Ramos (cell line): ENCODE results near the gene WDHD1.
"Not testable (repeated sequence)": the region's sequence is repeated elsewhere in the genome, so short reads cannot be mapped to it uniquely, and the experiment has no call there.

Experiments used
- in situ Hi-C: fragments of 300-500 bp; cut with MboI; formaldehyde crosslinking; loops from one replicate; pipeline ENCODE4 v1.14.3; 2022; ENCODE audit warnings: low sequenced_read_pairs; ENCODE audit not compliant: unreplicated experiment

Gene WDHD1, protein sequence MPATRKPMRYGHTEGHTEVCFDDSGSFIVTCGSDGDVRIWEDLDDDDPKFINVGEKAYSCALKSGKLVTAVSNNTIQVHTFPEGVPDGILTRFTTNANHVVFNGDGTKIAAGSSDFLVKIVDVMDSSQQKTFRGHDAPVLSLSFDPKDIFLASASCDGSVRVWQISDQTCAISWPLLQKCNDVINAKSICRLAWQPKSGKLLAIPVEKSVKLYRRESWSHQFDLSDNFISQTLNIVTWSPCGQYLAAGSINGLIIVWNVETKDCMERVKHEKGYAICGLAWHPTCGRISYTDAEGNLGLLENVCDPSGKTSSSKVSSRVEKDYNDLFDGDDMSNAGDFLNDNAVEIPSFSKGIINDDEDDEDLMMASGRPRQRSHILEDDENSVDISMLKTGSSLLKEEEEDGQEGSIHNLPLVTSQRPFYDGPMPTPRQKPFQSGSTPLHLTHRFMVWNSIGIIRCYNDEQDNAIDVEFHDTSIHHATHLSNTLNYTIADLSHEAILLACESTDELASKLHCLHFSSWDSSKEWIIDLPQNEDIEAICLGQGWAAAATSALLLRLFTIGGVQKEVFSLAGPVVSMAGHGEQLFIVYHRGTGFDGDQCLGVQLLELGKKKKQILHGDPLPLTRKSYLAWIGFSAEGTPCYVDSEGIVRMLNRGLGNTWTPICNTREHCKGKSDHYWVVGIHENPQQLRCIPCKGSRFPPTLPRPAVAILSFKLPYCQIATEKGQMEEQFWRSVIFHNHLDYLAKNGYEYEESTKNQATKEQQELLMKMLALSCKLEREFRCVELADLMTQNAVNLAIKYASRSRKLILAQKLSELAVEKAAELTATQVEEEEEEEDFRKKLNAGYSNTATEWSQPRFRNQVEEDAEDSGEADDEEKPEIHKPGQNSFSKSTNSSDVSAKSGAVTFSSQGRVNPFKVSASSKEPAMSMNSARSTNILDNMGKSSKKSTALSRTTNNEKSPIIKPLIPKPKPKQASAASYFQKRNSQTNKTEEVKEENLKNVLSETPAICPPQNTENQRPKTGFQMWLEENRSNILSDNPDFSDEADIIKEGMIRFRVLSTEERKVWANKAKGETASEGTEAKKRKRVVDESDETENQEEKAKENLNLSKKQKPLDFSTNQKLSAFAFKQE

DNA sequence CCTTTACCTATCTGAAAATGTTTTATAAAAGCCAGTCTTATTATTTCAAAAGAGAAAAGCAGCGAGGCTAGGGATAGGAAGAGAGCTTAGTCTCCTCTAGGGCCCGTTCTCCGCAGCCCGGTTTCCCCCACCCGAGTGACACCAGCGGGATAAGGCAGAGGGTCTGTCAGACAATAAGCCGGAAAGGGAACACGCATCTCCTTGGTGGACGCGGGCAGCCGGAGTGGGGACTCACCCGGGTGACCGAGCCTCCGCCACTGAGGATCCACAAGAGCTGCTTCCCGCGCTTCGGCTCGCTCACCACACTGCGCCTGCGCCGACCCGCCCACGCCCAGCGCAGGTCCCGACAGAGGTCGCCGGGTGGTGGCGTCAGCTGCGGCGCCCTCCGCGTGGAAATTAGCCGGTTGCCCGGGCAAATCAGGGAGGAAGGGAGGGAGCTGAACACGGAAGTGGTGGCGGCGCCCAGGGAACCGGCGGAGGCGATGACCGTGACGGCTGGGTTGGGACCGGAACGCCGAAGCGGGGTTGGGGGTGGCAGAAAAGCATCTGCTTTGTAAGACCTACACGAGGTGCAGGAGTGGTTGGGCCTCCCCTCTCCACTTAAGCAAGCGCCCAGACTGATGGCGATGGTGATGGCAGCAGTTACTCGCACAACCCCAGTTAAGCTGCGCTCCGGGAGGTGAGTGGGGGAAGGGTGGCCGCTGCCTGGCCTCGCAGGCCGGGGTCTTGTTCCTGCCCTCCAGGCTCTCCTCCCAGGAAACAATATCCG lies at the start of gene WDHD1, which contains the start of gene SOCS4:
Gene WDHD1 (minus strand): TSS at position 307 of the 769 bp plus-strand sequence. CDS start 312 bp downstream, outside the sequence.
Gene SOCS4 (plus strand): TSS at position 444 of the 769 bp plus-strand sequence. CDS start 15,806 bp downstream, outside the sequence.
- in situ Hi-C loops, result no loop called here

DNA sequence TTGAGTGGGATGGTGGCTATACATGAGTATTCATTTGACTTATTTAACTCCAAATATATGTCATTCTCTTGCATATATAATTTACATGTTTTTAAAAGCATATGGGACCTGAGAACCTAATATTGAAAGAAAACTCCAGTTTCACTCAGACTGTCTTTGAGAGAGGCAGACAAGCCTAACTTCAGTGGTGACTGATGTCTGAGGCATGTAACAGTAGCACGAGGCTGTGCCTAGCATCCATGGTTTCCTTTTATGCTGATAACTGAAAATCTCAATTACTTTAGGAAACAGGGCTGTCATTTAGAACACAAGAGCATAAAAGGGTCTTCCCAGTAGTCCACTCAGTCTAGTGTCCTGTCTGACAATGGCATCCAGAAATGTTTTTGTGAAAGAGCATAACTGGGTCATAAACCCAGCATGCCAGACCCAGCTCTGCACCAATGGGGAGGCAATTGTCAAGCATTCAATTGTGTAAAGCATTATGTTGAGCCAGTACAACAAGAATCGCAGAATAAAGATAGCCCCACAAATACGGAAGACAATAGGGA lies 48.8 kb upstream of the WDHD1 start:
- in situ Hi-C loops, result no loop called here

DNA sequence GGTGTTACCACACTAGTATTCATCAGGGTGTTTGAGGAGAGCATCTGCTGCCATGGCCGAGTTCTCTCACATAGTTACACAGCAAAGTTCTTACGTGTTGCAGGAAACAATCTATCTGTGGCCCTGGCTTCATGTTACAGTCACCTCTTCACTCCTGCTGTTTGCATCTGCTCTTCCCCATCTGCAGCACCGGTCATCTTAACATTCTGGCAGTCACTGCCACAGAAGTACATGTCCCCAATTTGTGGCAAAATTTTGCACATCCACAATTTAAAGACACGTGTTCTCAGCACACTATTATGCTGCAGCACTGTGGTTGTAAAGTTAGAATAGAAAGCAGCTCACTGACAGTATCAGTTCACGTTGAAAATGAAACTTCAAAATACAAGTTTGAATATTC lies 47.8 kb upstream of the WDHD1 start:
- in situ Hi-C loops, result no loop called here

- in situ Hi-C loops, result no loop called here
Measured at GRCh38 chr14:55073856-55074255, 47.0 kb upstream of the WDHD1 start.

- in situ Hi-C loops, result no loop called here
Measured at GRCh38 chr14:55071870-55072640, 45.2 kb upstream of the WDHD1 start.

GRCh38 chr14:55070981-55071411 lies 44.1 kb upstream of the WDHD1 start:
- in situ Hi-C loops, result no loop called here

GRCh38 chr14:55066223-55066622 lies 39.3 kb upstream of the WDHD1 start:
- in situ Hi-C loops, result no loop called here

- in situ Hi-C loops, result no loop called here
Measured at GRCh38 chr14:55065411-55065810, 38.5 kb upstream of the WDHD1 start.

DNA sequence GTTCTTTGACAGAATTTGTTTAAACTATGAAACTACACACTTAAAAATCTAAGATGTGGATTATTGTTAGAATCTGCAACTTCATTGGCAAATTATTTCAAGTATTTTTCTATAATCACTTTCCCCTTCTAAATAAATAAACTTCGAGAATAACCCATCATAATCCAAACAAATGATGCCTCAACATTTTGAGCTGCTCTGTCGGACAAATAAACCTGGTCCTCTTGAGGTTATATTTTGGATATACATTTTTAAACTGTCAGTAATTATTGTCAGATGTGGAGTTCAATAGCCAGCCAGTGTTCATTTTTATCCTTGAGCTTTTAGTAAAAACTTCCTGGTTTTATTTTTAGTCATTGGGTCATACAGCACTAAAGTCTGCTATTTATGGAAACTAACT lies 38.0 kb upstream of the WDHD1 start:
- in situ Hi-C loops, result not testable (repeated sequence)

DNA sequence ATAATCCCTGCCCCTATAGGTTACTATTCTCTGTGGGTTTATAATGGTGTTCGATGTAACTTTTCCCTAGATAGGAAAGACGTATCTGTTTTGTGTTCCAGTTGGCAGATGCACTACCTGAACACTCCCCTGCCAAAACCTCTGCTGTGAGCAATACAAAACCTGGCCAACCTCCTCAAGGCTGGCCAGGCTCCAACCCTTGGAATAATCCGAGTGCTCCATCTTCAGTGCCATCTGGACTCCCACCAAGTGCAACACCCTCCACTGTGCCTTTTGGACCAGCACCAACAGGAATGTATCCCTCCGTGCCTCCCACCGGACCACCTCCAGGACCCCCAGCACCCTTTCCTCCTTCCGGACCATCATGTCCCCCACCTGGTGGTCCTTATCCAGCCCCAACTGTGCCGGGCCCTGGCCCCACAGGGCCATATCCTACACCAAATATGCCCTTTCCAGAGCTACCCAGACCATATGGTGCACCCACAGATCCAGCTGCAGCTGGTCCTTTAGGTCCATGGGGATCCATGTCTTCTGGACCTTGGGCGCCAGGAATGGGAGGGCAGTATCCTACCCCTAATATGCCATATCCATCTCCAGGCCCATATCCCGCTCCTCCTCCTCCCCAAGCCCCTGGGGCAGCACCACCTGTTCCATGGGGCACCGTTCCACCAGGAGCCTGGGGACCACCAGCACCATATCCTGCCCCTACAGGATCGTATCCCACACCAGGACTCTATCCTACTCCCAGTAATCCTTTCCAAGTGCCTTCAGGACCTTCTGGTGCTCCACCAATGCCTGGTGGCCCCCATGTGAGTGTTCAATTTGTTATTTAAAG lies 35.8 kb upstream of the WDHD1 start:
- in situ Hi-C loops, result no loop called here

GRCh38 chr14:55059333-55059732 lies 32.4 kb upstream of the WDHD1 start:
- in situ Hi-C loops, result no loop called here

DNA sequence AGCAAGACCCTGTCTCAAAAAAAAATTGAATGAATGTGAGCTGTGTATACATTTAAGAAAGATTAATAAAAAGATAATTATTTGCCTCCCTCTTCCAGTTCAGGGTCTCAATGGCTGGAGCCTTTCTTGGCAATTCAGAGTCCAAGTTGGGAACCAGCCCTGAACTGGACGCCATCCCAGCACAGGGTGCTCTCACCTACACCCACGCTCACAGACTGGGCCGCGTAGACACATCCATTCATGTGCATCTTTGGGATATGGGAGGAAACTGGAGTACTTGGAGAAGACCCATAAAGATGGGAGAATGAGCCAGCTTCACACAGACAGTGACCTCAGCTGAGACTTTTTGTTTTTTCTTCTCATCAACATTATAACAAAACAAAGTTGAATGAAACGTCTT lies 31.0 kb upstream of the WDHD1 start:
- in situ Hi-C loops, result no loop called here

DNA sequence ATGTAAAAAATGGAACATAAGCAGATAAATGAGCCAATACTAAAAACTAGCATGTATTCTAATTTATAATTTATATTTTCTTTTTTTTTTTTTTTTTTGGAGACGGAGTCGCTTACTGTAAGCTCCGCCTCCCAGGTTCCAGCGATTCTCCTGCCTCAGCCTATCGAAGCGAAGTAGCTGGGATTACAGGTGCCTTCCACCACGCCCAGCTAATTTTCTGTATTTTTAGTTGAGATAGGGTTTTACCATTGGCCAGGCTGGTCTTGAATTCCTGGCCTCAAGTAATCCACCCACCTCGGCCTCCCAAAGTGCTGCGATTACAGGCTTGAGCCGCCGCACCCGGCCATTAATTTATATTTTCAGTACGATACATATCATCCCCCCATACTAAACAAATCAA lies 27.2 kb upstream of the WDHD1 start:
- in situ Hi-C loops, result no loop called here

DNA sequence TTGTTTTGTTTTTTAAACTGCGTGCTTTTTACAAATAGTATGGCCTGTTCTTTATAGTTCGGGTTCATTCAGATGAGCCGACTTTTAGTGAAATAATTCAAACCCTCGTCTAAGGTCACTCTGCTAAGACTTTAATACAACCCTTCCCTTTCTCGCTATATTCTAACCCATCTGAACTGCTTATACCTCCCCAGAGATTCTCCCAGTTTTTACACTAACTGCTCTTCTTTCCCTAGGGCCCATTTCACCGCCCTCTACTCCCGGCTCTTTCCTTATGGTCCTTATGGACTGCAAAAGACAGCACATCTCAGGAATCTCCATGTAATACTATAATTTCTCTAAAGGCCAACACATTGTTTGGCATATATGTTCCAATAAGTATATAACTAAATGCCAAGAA lies 26.6 kb upstream of the WDHD1 start:
- in situ Hi-C loops, result no loop called here

- in situ Hi-C loops, result no loop called here
Measured at GRCh38 chr14:55053018-55053417, 26.1 kb upstream of the WDHD1 start.

GRCh38 chr14:55052269-55052930 lies 25.5 kb upstream of the WDHD1 start:
- in situ Hi-C loops, result no loop called here

DNA sequence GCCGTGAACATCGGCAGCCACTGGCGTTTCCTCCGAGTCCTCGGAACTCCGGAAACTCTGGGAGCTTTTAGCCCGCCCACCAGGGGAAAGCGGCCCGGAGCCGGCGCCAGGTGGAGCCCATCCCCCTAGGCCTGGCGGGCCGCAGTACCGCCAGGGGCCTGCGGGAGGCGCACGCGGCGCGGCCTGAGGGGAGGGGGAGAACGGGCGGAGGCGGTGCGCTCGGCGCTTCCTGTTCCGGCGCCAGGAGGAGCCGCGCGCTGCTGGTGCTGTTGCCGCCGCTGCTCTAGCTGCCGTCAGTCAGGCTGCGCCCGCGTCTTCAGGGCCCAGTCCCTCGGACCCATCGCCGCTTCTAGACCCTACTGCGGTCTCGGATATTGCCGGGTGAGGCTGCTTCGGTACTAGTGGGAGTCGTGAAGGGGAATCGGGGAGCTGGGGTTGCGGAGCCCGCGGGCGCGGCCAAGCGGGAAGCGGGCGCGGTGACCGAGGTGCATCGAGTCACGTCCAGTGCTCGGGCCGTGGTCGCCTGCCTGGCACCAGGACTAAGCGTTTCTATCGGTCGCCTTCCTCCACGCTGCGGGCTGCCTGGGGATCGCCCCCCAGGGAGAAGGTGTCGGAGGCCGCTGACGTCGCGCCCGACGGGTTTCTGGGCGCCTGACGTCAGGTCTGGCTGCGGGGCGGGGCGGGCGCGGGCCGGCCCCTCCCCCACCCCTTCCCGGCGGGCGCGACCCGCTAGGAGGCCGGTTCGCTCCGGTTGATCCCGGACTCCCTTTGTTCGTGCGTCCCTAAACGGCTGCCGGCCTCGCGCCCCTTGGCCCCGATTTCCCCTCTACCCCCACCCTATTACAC lies 24.7 kb upstream of the WDHD1 start, which contains the start of gene MAPK1IP1L:
Gene MAPK1IP1L (plus strand): TSS at position 225 of the 846 bp plus-strand sequence. CDS start 10,037 bp downstream, outside the sequence.
- in situ Hi-C loops, result no loop called here
